K562 (cell line): ENCODE results near the gene ANP32B. TPM values are rescaled to one million over a fixed set of nuclear protein-coding genes. Genes with fewer than 3 reads are reported as not detected.

ENCODE experiments used
- ATAC-seq: fragments of 200-7000 bp; cut with Tn5 transposase; 3 replicates; pipeline ENCODE4 v1.9.1; 2020; ENCODE audit warnings: moderate library complexity
- BruUV-seq: library from RNA; stranded (reverse); fragments of 400-500 nt; replicated peaks from 2 replicates; lab custom pipeline; 2021; lab: Mats Ljungman, UMichigan
- CTCF ChIA-PET: fragments of 300-600 bp; formaldehyde crosslinking; extraction: SDS; loops from one replicate; lab custom pipeline; 2021; ENCODE audit warnings: low intra/inter-chr PET ratio; lab: Yijun Ruan, JAX
- POLR2A ChIA-PET: fragments of 300-600, 350-650 bp; sonication (Branson Sonifier 250); formaldehyde crosslinking; extraction: SDS; loops from one replicate; lab custom pipeline; 2021; ENCODE audit warnings: antibody characterized with exemption, inconsistent platforms; lab: Yijun Ruan, JAX
- DNase-seq, 4 experiments: peaks; one replicate each; pipeline versions ENCODE4 v3.0.0 to v3.0.0-alpha.2; 2011 to 2018; ENCODE audit warnings: low spot score in 3 of 4, mixed read lengths in 3 of 4; ENCODE audit errors: extremely low read depth in 1 of 4
- FAIRE-seq: peaks from 2 replicates; lab custom pipeline; 2011; peaks lifted over from hg19 to GRCh38; lab: Jason Lieb, UNC
- H2AFZ ChIP-seq: 2 replicates; pipeline ENCODE4 v1.6.0; 2011; ENCODE audit warnings: low read depth, low read length, control low read depth, inconsistent platforms
- H3K27ac ChIP-seq: fragments of 200-600 bp; 3 replicates; pipeline ENCODE4 v1.8.0; 2011; ENCODE audit warnings: low read depth, mild to moderate bottlenecking, control low read depth, inconsistent platforms, low read length, moderate library complexity, mixed read lengths; ENCODE audit errors: extremely low read depth
- H3K27me3 ChIP-seq, 2 experiments: fragments of 300-600 bp in 1 of 2; 2 replicates in 1 of 2; 3 replicates in 1 of 2; pipeline versions ENCODE4 v1.6.0 to v1.8.0; 2011; ENCODE audit warnings: inconsistent platforms in 2 of 2, low read length in 2 of 2, mild to moderate bottlenecking in 1 of 2, mixed read lengths in 1 of 2, moderate library complexity in 1 of 2; ENCODE audit not compliant: control insufficient read depth in 2 of 2, insufficient read depth in 2 of 2
- H3K36me3 ChIP-seq: fragments of 300-600 bp; 3 replicates; pipeline ENCODE4 v1.8.0; 2011; ENCODE audit warnings: mild to moderate bottlenecking, low read length, inconsistent platforms; ENCODE audit not compliant: control insufficient read depth, insufficient read depth
- H3K4me1 ChIP-seq, 2 experiments: fragments of 200-600 bp in 1 of 2; replicated peaks in 1 of 2; 2 replicates in 1 of 2; 3 replicates in 1 of 2; pipeline versions ENCODE4 v1.5.1 to v1.8.0; 2011; ENCODE audit warnings: inconsistent platforms in 2 of 2, low read length in 2 of 2, mild to moderate bottlenecking in 1 of 2, mixed read lengths in 1 of 2, moderate library complexity in 1 of 2; ENCODE audit not compliant: control insufficient read depth in 2 of 2, insufficient read depth in 2 of 2
- H3K4me2 ChIP-seq: 2 replicates; pipeline ENCODE4 v1.6.1; 2011; ENCODE audit warnings: low read length, control low read depth, inconsistent platforms, mixed read lengths; ENCODE audit not compliant: insufficient read depth
- H3K4me3 ChIP-seq: fragments of 200-600 bp; sonication (generic), shearing (Covaris generic); 2 replicates; pipeline ENCODE4 v1.5.1; 2016; ENCODE audit warnings: control low read depth, inconsistent platforms
- H3K79me2 ChIP-seq: fragments of 200-600 bp; 3 replicates; pipeline ENCODE4 v1.8.0; 2011; ENCODE audit warnings: low read length, inconsistent platforms; ENCODE audit not compliant: control insufficient read depth, insufficient read depth
- H3K9ac ChIP-seq, 2 experiments: 2 replicates each; pipeline versions ENCODE4 v1.6.0 to v1.6.1; 2011; ENCODE audit warnings: low read depth in 2 of 2, low read length in 2 of 2, control low read depth in 1 of 2, inconsistent platforms in 1 of 2, mild to moderate bottlenecking in 1 of 2, mixed read lengths in 1 of 2; ENCODE audit not compliant: insufficient read depth in 1 of 2
- H3K9me1 ChIP-seq: one replicate; pipeline ENCODE4 v1.6.0; 2011; ENCODE audit warnings: inconsistent platforms, mild to moderate bottlenecking, low read length, moderate library complexity; ENCODE audit not compliant: control insufficient read depth, insufficient read depth
- H3K9me3 ChIP-seq: replicated peaks from 2 replicates; pipeline ENCODE4 v1.5.1; 2011; ENCODE audit warnings: low read depth, low read length, inconsistent platforms; ENCODE audit not compliant: control insufficient read depth, insufficient read depth
- H4K20me1 ChIP-seq: replicated peaks from 2 replicates; pipeline ENCODE4 v1.6.1; 2011; ENCODE audit warnings: low read length, inconsistent platforms, mixed read lengths; ENCODE audit not compliant: control insufficient read depth, insufficient read depth
- E2F8 ChIP-seq: fragments of 450-650 bp; IDR thresholded peaks from 2 replicates; pipeline ENCODE4 v1.7.1; 2018; ENCODE audit warnings: mild to moderate bottlenecking, low read depth; ENCODE audit not compliant: partially characterized antibody
- PHF21A ChIP-seq: fragments of 450-650 bp; IDR thresholded peaks from 2 replicates; pipeline ENCODE4 v1.6.1; 2017; ENCODE audit warnings: low read depth, borderline replicate concordance
- POLR2A ChIP-seq: fragments of 450-650 bp; conservative IDR thresholded peaks from 2 replicates; pipeline ENCODE4 v1.6.1; 2016
- PRPF4 ChIP-seq: fragments of 200-400 bp; formaldehyde crosslinking; IDR thresholded peaks from one replicate; pipeline ENCODE4 v1.6.1; 2017; ENCODE audit warnings: low read length, low read depth, mild to moderate bottlenecking; ENCODE audit not compliant: insufficient read depth, poor library complexity, severe bottlenecking
- SUPT5H ChIP-seq: fragments of 450-650 bp; IDR thresholded peaks from 2 replicates; pipeline ENCODE4 v1.6.1; 2016
- TARDBP ChIP-seq: fragments of 450-650 bp; IDR thresholded peaks from 2 replicates; pipeline ENCODE4 v1.6.1; 2016
- WGBS: fragments of 100-300 bp; shearing (Covaris generic); methylation state at CpG from one replicate; pipeline ENCODE4 v1.1.6; 2016; ENCODE audit warnings: low coverage, mixed read lengths; ENCODE audit not compliant: insufficient coverage; ENCODE audit errors: missing lambda C conversion rate; 5-methylcytosine and 5-hydroxymethylcytosine counted together
- in situ Hi-C: fragments of 300-500 bp; cut with MboI; formaldehyde crosslinking; loops from 4 replicates; pipeline ENCODE4 v1.15.0; 2018; ENCODE audit warnings: inconsistent platforms, mixed read lengths
- intact Hi-C: fragments of 100-400 bp; cut with micrococcal nuclease; formaldehyde crosslinking; loops from 2 replicates; pipeline ENCODE4 v1.14.2; 2022
- polyA plus RNA-seq, 8 experiments: library from polyadenylated mRNA; depleted of rRNA in 4 of 8; stranded (reverse) in 5 of 8; unstranded in 3 of 8; fragments of >200 nt; fragmentation: Nextera tagmentation in 2 of 8; fragmentation: Illumina TruSeq in 1 of 8; extraction: Ambion mirVana in 2 of 8; extraction: Trizol in 1 of 8; gene quantifications; 2 replicates each; pipeline versions ENCODE4 v1.2.1 to v1.2.3, GENCODE V29; 2011 to 2014; ENCODE audit warnings: inconsistent platforms in 1 of 8, missing spikeins in 1 of 8
- total RNA-seq, 7 experiments: library from RNA; depleted of rRNA in 6 of 7; stranded (reverse); fragments of >200 nt in 6 of 7; fragmentation: Illumina TruSeq in 2 of 7; extraction: Trizol in 2 of 7; gene quantifications; 2 replicates each; pipeline versions ENCODE4 v1.2.1 to v1.2.3, GENCODE V29; 2011 to 2021; ENCODE audit warnings: low replicate concordance in 1 of 7
- TF ChIP-seq, protein P1 (sequence below), 2 experiments: IDR thresholded peaks in 1 of 2; conservative IDR thresholded peaks in 1 of 2; 2 replicates each; pipeline ENCODE4 v1.6.1; 2016; ENCODE audit warnings: low read depth in 2 of 2, mild to moderate bottlenecking in 1 of 2, missing compliant biosample characterization in 1 of 2, missing genetic modification characterization in 1 of 2, moderate library complexity in 1 of 2
- TF ChIP-seq, protein P2 (sequence below): fragments of 250-450 bp; sonication (Bioruptor Pico); IDR thresholded peaks from 2 replicates; pipeline ENCODE4 v1.8.0; 2021; ENCODE audit warnings: moderate library complexity, mild to moderate bottlenecking, inconsistent platforms
- TF ChIP-seq, protein P3 (sequence below): sonication (generic); formaldehyde crosslinking; IDR thresholded peaks from 2 replicates; pipeline ENCODE4 v1.8.1; 2023; ENCODE audit warnings: mild to moderate bottlenecking, missing genetic modification reagents
- TF ChIP-seq, protein P4 (sequence below): fragments of 450-650 bp; formaldehyde crosslinking; IDR thresholded peaks from 2 replicates; pipeline ENCODE4 v1.4.0; 2020; ENCODE audit warnings: mild to moderate bottlenecking, moderate library complexity

The ANP32B gene
- total and polyA plus RNA-seq, 9 of the 15 experiments (the other 6 are each of a cell fraction or from before 2014, with no cell fraction given), result 68.9 to 815 (median 141) TPM

GRCh38 chr9:98018347-98018746 is 35.2 kb downstream of the ANP32B start:
- Histone ChIP-seq H3K9ac (no peak overlapping the region), H3K36me3 (peaks cover 77% of the 10 kb centered on the region), H4K20me1 (peaks cover 4% of the 10 kb centered on the region; the same call in 1 of the 2 replicates), H3K4me2 (no peak overlapping the region), H3K4me1 (no peaks in the 10 kb centered on the region; a peak in 1 of 5 replicates), H3K4me3 (no peak overlapping the region), H3K9me3 (no peaks in the 10 kb centered on the region), H3K27ac (no peak overlapping the region), H3K79me2 (peaks cover 2% of the 10 kb centered on the region; the same call in 1 of the 3 replicates), H2AFZ (no peak overlapping the region), H3K9me1 (no peaks in the 10 kb centered on the region), H3K27me3 (no peaks in the 10 kb centered on the region)
- ChIA-PET CTCF (no interaction called here), POLR2A (interaction anchor here (0.6 to 2.3 kb wide), 5 partner anchors 10 to 59 kb away, joined by 3 to 12 read pairs (median 4); no protein-coding TSS in a partner anchor)
- intact Hi-C loops, result no loop called here
- in situ Hi-C loops, result no loop called here
- DNase-seq, result no peak
- peak; percentile 4 for ATAC-seq
- WGBS, result 80% methylated on average over 5 of the region's 5 CpGs
- FAIRE-seq, result peak; percentile 32
- no TSS peak for BruUV-seq
- TF ChIP-seq POLR2A, result peak; percentile 32; the same call in 1 of the 2 replicates
- TF ChIP-seq, protein P1, sequence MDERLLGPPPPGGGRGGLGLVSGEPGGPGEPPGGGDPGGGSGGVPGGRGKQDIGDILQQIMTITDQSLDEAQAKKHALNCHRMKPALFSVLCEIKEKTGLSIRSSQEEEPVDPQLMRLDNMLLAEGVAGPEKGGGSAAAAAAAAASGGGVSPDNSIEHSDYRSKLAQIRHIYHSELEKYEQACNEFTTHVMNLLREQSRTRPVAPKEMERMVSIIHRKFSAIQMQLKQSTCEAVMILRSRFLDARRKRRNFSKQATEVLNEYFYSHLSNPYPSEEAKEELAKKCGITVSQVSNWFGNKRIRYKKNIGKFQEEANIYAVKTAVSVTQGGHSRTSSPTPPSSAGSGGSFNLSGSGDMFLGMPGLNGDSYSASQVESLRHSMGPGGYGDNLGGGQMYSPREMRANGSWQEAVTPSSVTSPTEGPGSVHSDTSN (CRISPR knock-in tag; IDR thresholded peaks at IDR 0.05; ENCODE audit: low read depth), result no peak
- TF ChIP-seq, protein P1 (tag; conservative IDR thresholded peaks at IDR 0.05; ENCODE audit: low read depth), result peak; percentile 48; the same call in 1 of the 2 replicates
- no peak for TF ChIP-seq TARDBP
- TF ChIP-seq, protein P2, sequence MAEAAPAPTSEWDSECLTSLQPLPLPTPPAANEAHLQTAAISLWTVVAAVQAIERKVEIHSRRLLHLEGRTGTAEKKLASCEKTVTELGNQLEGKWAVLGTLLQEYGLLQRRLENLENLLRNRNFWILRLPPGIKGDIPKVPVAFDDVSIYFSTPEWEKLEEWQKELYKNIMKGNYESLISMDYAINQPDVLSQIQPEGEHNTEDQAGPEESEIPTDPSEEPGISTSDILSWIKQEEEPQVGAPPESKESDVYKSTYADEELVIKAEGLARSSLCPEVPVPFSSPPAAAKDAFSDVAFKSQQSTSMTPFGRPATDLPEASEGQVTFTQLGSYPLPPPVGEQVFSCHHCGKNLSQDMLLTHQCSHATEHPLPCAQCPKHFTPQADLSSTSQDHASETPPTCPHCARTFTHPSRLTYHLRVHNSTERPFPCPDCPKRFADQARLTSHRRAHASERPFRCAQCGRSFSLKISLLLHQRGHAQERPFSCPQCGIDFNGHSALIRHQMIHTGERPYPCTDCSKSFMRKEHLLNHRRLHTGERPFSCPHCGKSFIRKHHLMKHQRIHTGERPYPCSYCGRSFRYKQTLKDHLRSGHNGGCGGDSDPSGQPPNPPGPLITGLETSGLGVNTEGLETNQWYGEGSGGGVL (CRISPR knock-in tag), result no peak
- no peak for TF ChIP-seq PRPF4
- TF ChIP-seq, protein P3, sequence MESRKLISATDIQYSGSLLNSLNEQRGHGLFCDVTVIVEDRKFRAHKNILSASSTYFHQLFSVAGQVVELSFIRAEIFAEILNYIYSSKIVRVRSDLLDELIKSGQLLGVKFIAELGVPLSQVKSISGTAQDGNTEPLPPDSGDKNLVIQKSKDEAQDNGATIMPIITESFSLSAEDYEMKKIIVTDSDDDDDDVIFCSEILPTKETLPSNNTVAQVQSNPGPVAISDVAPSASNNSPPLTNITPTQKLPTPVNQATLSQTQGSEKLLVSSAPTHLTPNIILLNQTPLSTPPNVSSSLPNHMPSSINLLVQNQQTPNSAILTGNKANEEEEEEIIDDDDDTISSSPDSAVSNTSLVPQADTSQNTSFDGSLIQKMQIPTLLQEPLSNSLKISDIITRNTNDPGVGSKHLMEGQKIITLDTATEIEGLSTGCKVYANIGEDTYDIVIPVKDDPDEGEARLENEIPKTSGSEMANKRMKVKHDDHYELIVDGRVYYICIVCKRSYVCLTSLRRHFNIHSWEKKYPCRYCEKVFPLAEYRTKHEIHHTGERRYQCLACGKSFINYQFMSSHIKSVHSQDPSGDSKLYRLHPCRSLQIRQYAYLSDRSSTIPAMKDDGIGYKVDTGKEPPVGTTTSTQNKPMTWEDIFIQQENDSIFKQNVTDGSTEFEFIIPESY, result peak; percentile 59; the same call in 1 of the 2 replicates
- peak; percentile 10; the same call in 1 of the 2 replicates for TF ChIP-seq SUPT5H
- no peak for TF ChIP-seq PHF21A
- TF ChIP-seq, protein P4, sequence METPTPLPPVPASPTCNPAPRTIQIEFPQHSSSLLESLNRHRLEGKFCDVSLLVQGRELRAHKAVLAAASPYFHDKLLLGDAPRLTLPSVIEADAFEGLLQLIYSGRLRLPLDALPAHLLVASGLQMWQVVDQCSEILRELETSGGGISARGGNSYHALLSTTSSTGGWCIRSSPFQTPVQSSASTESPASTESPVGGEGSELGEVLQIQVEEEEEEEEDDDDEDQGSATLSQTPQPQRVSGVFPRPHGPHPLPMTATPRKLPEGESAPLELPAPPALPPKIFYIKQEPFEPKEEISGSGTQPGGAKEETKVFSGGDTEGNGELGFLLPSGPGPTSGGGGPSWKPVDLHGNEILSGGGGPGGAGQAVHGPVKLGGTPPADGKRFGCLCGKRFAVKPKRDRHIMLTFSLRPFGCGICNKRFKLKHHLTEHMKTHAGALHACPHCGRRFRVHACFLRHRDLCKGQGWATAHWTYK, result no peak
- TF ChIP-seq E2F8, result peak; percentile 23
